B cell (primary cell): Measurements from ENCODE around the gene CAMK2B. TPM values are rescaled to one million over a fixed set of nuclear protein-coding genes. Genes with fewer than 3 reads are reported as not detected.

ENCODE experiments used
- ATAC-seq: fragments of 200-7000 bp; cut with Tn5 transposase; one replicate; pipeline ENCODE4 v1.10.0; 2021; ENCODE audit warnings: low read depth, mild to moderate bottlenecking, moderate number of reproducible peaks, moderate library complexity
- CTCF ChIA-PET: fragments of 350-600 bp; sonication (Branson Sonifier 250); formaldehyde crosslinking; loops from one replicate; lab custom pipeline; 2021; ENCODE audit warnings: antibody characterized with exemption, inconsistent platforms; lab: Charles Lee
- POLR2A ChIA-PET: fragments of 350-600 bp; sonication (Branson Sonifier 250); formaldehyde crosslinking; loops from one replicate; lab custom pipeline; 2021; ENCODE audit warnings: antibody characterized with exemption; lab: Charles Lee
- DNase-seq: peaks from one replicate; pipeline ENCODE4 v3.0.0; 2013
- H2AFZ ChIP-seq: 2 replicates; pipeline ENCODE4 v1.6.1; 2012; ENCODE audit warnings: mild to moderate bottlenecking, low read depth, low read length; ENCODE audit not compliant: insufficient read depth, poor library complexity, severe bottlenecking
- H3K27ac ChIP-seq, 2 donors: 1 replicate in 1 of 2; 2 replicates in 1 of 2; pipeline ENCODE4 v1.5.1; 2012 to 2013; ENCODE audit warnings: low read length in 2 of 2, mild to moderate bottlenecking in 2 of 2, moderate library complexity in 1 of 2
- H3K27me3 ChIP-seq, 4 experiments: fragments of 200-600 bp in 1 of 4; sonication (generic) in 1 of 4; replicated peaks in 1 of 4; 1 replicate in 2 of 4; 2 replicates in 2 of 4; pipeline versions ENCODE4 v1.6.1 to v1.7.0; 2013 to 2016; ENCODE audit warnings: low read length in 3 of 4, mild to moderate bottlenecking in 2 of 4, mixed read lengths in 1 of 4, moderate library complexity in 1 of 4; ENCODE audit not compliant: insufficient read depth in 4 of 4, control insufficient read depth in 3 of 4; ENCODE audit errors: control extremely low read depth in 1 of 4
- H3K36me3 ChIP-seq, 2 experiments: replicated peaks in 1 of 2; 1 replicate in 1 of 2; 2 replicates in 1 of 2; pipeline versions ENCODE4 v1.6.1 to v1.7.1; 2013; ENCODE audit warnings: low read length in 1 of 2; ENCODE audit not compliant: insufficient read depth in 2 of 2, control insufficient read depth in 1 of 2; ENCODE audit errors: control extremely low read depth in 1 of 2, extremely low read depth in 1 of 2
- H3K4me1 ChIP-seq, 2 donors: fragments of 200-600 bp in 1 of 2; sonication (generic) in 1 of 2; 1 replicate in 1 of 2; 2 replicates in 1 of 2; pipeline versions ENCODE4 v1.5.1 to v1.6.1; 2013 to 2017; ENCODE audit warnings: low read length in 2 of 2; ENCODE audit not compliant: control insufficient read depth in 2 of 2, insufficient read depth in 2 of 2
- H3K4me2 ChIP-seq: replicated peaks from 2 replicates; pipeline ENCODE3; 2012; ENCODE audit warnings: mild to moderate bottlenecking, low read depth, low read length; ENCODE audit not compliant: poor library complexity, severe bottlenecking
- H3K4me3 ChIP-seq, 5 experiments: fragments of 200-600 bp in 1 of 5; sonication (generic) in 1 of 5; 1 replicate in 3 of 5; 2 replicates in 2 of 5; pipeline versions ENCODE4 v1.5.1 to v1.7.0; 2011 to 2016; ENCODE audit warnings: low read length in 4 of 5, mild to moderate bottlenecking in 4 of 5, low read depth in 2 of 5, control low read depth in 1 of 5, moderate library complexity in 1 of 5; ENCODE audit not compliant: insufficient read depth in 1 of 5; ENCODE audit errors: control extremely low read depth in 1 of 5, extremely low read depth in 1 of 5
- H3K79me2 ChIP-seq: fragments of 200-600 bp; sonication (generic); one replicate; pipeline ENCODE4 v1.6.0; 2016; ENCODE audit warnings: low read length; ENCODE audit not compliant: control insufficient read depth, insufficient read depth
- H3K9ac ChIP-seq: fragments of 200-600 bp; sonication (generic); 2 replicates; pipeline ENCODE4 v1.6.1; 2017; ENCODE audit warnings: mild to moderate bottlenecking, low read length, moderate library complexity
- H3K9me3 ChIP-seq, 3 donors: one replicate each; pipeline versions ENCODE4 v1.6.1 to v1.7.1; 2013; ENCODE audit warnings: low read length in 2 of 3; ENCODE audit not compliant: control insufficient read depth in 2 of 3, insufficient read depth in 1 of 3; ENCODE audit errors: control extremely low read depth in 1 of 3
- H4K20me1 ChIP-seq: 2 replicates; pipeline ENCODE4 v1.6.0; 2012; ENCODE audit warnings: mild to moderate bottlenecking, low read length; ENCODE audit not compliant: insufficient read depth, control insufficient read depth, poor library complexity, severe bottlenecking
- H3K27ac Mint-ChIP-seq: one replicate; pipeline ENCODE4 v1.8.0; 2021; ENCODE audit warnings: mixed read lengths
- H3K27me3 Mint-ChIP-seq: one replicate; pipeline ENCODE4 v1.8.0; 2021; ENCODE audit warnings: mixed read lengths
- H3K4me1 Mint-ChIP-seq: one replicate; pipeline ENCODE4 v1.8.0; 2021; ENCODE audit warnings: mixed read lengths
- H3K4me3 Mint-ChIP-seq: one replicate; pipeline ENCODE4 v1.8.0; 2021; ENCODE audit warnings: mixed read lengths
- H3K9me3 Mint-ChIP-seq: one replicate; pipeline ENCODE4 v1.8.0; 2022; ENCODE audit warnings: mixed read lengths; ENCODE audit not compliant: insufficient read depth
- EZH2 ChIP-seq: IDR thresholded peaks from 2 replicates; pipeline ENCODE4 v1.6.1; 2012; ENCODE audit warnings: borderline replicate concordance, low read depth, mild to moderate bottlenecking, moderate library complexity, low read length; ENCODE audit not compliant: insufficient read depth, poor library complexity, severe bottlenecking
- WGBS: methylation state at CpG from one replicate; pipeline ENCODE4 v1.1.5; 2013; ENCODE audit warnings: missing lambda C conversion rate; ENCODE audit not compliant: insufficient coverage; 5-methylcytosine and 5-hydroxymethylcytosine counted together
- intact Hi-C: fragments of 100-400 bp; cut with micrococcal nuclease; formaldehyde crosslinking; loops from one replicate; pipeline ENCODE4 v1.10.0; 2022
- polyA plus RNA-seq: library from polyadenylated mRNA; depleted of rRNA; stranded (reverse); fragments of >200 nt; gene quantifications from 2 replicates; pipeline ENCODE4 v1.2.3, GENCODE V29; 2012
- total RNA-seq, 2 donors: library from RNA; stranded (reverse); fragments of 120-200 nt in 1 of 2; gene quantifications; 1 replicate in 1 of 2; 2 replicates in 1 of 2; pipeline versions ENCODE4 v1.2.3 to v1.2.4, GENCODE V29; 2013 to 2022
- TF ChIP-seq, protein P1 (sequence below): fragments of 200-600 bp; IDR thresholded peaks from one replicate; pipeline ENCODE4 v1.8.0; 2022; ENCODE audit warnings: antibody characterized with exemption, mild to moderate bottlenecking

The CAMK2B gene
- total and polyA plus RNA-seq, 2 donors (not counting 1 experiment from before 2014, with no cell fraction given): 0.42 TPM; not detected in 1

DNA sequence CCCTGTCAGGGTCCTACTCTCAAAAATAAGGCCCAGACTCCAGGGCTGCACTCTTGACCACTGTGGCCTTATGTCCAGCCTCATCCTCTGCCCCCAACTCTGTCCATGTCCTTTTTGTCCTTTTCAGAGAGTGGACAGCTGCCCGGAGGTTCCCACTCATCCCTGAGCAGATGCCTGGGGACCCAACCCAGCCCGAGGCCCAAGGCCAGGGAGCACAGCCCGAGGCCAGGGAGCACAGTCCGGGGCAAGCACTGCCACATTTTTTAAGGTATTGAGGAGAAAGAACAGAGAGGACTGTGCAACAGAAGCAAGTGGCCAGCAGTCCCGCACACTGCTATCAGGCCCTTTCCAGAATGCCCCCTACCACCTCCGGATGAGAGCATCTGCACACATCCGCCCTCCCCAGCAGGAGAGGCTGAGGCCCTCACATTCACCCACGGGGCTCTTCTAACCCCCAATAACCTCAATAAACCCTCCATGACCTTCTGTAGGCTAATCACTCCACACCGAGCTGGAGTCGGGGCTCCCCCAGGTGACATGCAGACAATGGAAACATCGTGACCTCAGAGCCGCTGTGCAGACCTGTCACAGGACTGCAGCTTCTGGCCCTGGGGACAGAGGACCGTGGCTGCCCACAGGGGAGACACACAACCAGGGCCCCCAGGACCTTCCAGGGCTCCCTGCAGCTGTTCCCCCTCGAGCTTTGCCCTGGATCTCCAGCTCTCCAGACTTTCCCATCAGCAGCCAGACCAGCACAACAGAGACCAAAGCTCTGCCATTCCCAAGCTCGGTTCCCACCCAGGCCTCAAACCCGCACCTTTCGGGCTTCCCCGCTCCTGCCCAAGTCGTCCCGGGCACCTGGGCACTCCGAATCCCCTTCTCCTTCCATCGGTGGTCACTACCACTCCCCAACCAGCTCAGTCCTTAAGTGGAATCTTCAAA is 51.4 kb downstream of the CAMK2B start:
- Histone ChIP-seq H3K36me3 (no peaks in the 10 kb centered on the region), H3K79me2 (no peaks in the 10 kb centered on the region), H3K9me3 (no peaks in the 10 kb centered on the region), H3K4me3 (no peak overlapping the region), H3K9ac (no peak overlapping the region), H3K4me1 (no peaks in the 10 kb centered on the region), H3K4me2 (no peak overlapping the region), H2AFZ (no peak overlapping the region), H3K27me3 (peaks cover 0 to 2% (median 0%) of the 10 kb centered on the region in 4 experiments), H3K27ac (no peak overlapping the region), H4K20me1 (no peaks in the 10 kb centered on the region)
- 84% methylated on average over 18 of the region's 22 CpGs for WGBS
- no peak for ATAC-seq
- no peaks in the 10 kb centered on the region for H3K4me1 Mint-ChIP-seq
- H3K9me3 Mint-ChIP-seq: no peaks in the 10 kb centered on the region
- H3K27me3 Mint-ChIP-seq: peaks cover 7% of the 10 kb centered on the region
- TF ChIP-seq EZH2: no peak
- TF ChIP-seq, protein P1, sequence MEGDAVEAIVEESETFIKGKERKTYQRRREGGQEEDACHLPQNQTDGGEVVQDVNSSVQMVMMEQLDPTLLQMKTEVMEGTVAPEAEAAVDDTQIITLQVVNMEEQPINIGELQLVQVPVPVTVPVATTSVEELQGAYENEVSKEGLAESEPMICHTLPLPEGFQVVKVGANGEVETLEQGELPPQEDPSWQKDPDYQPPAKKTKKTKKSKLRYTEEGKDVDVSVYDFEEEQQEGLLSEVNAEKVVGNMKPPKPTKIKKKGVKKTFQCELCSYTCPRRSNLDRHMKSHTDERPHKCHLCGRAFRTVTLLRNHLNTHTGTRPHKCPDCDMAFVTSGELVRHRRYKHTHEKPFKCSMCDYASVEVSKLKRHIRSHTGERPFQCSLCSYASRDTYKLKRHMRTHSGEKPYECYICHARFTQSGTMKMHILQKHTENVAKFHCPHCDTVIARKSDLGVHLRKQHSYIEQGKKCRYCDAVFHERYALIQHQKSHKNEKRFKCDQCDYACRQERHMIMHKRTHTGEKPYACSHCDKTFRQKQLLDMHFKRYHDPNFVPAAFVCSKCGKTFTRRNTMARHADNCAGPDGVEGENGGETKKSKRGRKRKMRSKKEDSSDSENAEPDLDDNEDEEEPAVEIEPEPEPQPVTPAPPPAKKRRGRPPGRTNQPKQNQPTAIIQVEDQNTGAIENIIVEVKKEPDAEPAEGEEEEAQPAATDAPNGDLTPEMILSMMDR: no peak
- ChIA-PET CTCF (no interaction called here), POLR2A (interaction anchor here (0.5 kb wide), 1 partner anchor 59 kb away, joined by 3 read pairs; no protein-coding TSS in a partner anchor)
- no peak overlapping the region for H3K4me3 Mint-ChIP-seq
- no peak for DNase-seq
- intact Hi-C loops: no loop called here
- no peak overlapping the region for H3K27ac Mint-ChIP-seq

DNA sequence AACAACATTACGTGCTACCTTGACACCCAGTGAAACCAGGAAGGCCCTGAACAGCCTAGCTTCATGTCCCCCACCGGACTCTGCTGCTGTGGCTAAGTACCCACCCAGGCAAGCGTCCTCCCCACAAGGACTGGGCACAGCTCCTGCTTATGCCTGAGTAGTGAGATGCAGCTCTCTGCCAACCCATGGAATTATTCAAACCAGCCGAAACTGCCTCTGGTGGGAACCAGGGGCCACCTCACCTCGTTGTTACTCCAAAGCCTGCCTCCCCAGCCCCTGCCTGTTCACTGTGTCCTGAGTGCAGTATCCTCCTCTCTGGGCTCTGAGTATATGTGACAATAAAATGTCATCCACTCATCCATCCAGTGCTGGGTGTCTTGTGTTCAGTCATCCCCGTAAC is 52.4 kb downstream of the CAMK2B start:
- TF ChIP-seq, protein P1: no peak
- no peak for TF ChIP-seq EZH2
- no peak for ATAC-seq
- Histone ChIP-seq H3K27ac (no peak overlapping the region), H3K9me3 (no peaks in the 10 kb centered on the region), H4K20me1 (no peaks in the 10 kb centered on the region), H3K79me2 (no peaks in the 10 kb centered on the region), H2AFZ (no peak overlapping the region), H3K36me3 (no peaks in the 10 kb centered on the region), H3K4me1 (no peaks in the 10 kb centered on the region), H3K4me3 (no peak overlapping the region), H3K9ac (no peak overlapping the region), H3K27me3 (peaks cover 0 to 2% (median 0%) of the 10 kb centered on the region in 4 experiments), H3K4me2 (no peak overlapping the region)
- Mint-ChIP-seq H3K27me3 (peaks cover 7% of the 10 kb centered on the region), H3K9me3 (no peaks in the 10 kb centered on the region), H3K4me3 (no peak overlapping the region), H3K4me1 (no peaks in the 10 kb centered on the region), H3K27ac (no peak overlapping the region)
- intact Hi-C loops: no loop called here
- WGBS: 90% methylated on average over 5 of the region's 6 CpGs
- no peak for DNase-seq
- ChIA-PET POLR2A (no interaction called here), CTCF (no interaction called here)
